ENCODE measurements around the gene COL27A1.
A peak's percentile ranks its signal among the peaks of the same experiment; 100 is the strongest.

The COL27A1 gene

DNA sequence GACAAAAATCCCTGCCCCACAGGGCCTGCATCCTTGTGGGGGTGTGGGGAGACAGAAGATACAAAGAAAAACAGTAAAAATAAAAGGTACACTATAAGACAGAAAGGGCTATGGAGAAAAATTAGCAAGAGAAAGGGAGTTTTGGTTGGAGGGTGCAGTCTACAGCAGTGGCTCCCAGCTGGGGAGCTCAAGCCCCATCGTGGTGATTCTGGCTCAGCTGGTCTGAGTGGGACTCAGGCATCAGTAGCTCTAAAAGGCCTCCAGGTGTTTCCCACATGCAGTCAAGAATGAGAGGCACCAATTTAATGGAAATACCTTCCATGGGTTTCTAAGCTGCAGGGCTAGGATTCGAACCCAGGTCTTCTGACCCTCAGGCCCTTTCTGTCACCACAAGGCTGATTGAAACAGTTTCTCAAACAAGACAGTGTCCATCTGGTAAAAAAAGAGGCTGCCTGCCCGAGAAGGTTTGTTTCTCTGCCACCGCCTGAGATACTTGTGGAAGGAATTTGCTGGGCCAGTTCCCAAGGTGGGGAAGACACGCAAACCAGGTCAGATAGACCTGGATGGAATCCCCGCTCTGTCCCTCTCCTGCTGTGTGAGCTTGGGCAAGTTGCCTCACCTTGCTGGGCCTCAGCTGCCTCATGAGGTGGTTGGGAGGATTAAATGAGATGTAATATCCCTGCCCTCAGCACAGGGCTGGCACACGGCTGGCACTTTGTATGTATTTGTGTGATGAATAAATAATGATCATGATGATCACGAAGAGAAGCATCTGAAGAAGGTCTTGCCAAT is 43.1 kb downstream of the COL27A1 start:
- intact Hi-C loops (cut with DNase I) = no loop called here
- DNase-seq = peak in 2 of 10 donors; percentile 63 to 69

- intact Hi-C loops (cut with DNase I) = no loop called here
- DNase-seq = peak in 2 of 10 donors; percentile 48 to 56
These were observed 45.5 kb downstream of the COL27A1 start for GRCh38 chr9:114200721-114201300.

DNA sequence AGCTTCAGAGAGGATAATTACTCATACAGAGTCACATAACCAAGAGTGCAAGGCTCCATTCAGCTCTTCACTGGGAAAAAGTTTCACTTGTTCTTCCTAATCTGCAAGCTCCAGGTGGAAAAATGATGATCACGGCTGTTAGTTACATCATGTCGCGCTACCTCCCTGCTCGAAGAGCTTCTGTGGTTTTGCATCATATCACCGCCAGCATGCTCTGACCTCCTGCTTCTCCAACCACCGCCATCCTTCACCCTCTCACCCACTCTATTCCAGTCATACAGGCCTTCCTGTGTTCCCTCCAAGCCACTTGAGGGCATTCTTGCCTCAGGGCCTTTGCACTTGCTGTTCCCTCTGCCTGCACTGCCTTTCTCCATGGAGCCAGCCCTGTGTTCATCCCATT is 47.1 kb downstream of the COL27A1 start:
- DNase-seq = peak in 2 of 10 donors; percentile 24 to 26
- intact Hi-C loops (cut with DNase I) = no loop called here

GRCh38 chr9:114202849-114203248 is 47.5 kb downstream of the COL27A1 start:
- intact Hi-C loops (cut with DNase I) = no loop called here
- DNase-seq = no peak

- peak in 3 of 10 donors; percentile 20 to 72 (median 71) for DNase-seq
- intact Hi-C loops (cut with DNase I) = no loop called here
These were observed 48.2 kb downstream of the COL27A1 start for GRCh38 chr9:114203410-114204140.

DNA sequence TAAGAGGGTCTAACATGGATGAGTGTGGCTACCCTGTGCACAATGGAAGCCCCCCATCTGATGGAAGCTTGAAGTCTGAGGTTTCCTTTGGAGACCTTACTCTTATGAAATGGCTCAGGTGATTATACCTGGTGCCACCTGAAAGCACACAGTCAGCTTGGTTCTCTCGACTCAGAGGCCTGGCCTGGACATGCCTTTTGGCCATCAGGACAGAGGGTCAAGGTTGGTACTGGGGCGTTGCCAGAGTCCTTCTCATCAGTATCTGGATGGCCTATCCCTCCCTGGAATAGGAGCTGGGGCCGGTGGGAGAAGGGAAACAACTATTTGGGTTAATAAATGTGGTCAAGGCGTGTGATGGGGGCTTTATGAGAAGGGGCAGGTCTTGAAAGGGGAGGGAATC is 48.9 kb downstream of the COL27A1 start:
- intact Hi-C loops (cut with DNase I) = no loop called here
- DNase-seq = peak in 2 of 10 donors; percentile 9 to 40

DNA sequence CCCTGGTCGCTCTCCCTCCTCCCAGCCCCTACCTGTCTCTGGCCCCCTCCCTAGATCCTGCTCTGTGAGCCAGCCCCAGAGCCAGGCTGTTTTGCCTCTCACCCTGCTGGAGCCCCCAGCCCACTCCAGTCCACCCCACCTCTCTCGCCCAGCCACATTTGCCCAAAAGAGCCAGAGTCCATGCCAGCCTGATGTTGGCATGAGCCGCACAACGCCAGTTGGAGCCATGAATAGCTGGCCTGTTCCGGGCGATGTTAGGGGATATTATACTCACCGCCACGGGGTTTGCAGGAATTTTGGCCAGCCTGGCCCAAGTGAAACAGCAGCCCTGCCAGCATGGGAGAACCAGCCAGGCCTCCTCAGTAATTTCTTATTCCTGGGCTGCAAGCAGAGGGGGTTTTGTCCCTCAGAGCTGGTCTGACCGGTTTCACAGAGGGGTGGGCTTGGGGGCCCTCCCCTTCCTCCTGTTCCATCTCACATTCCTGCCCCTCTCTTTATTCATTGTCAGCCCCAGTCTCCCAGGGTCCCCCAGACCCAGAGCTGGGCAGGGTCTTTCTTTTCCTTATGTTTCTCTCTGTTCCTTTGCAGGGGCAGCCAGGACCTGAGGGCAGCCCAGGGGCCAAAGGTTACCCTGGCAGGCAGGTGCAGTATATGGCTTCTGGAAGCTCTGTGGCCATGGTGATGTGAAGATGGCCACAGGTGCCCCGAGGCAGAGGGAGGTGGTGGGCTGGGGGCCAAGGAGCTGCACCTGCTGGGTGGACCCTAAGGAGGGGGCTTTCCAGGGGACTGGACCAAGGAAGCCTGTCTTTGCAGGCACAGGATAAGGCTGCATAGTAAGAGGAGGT is 50.1 kb downstream of the COL27A1 start:
- intact Hi-C loops (cut with DNase I) = loop anchor here (5.0 kb wide), 1 partner anchor 47 kb away; no protein-coding TSS in a partner anchor
- DNase-seq = peak; percentile 35 to 91 (median 62)

- intact Hi-C loops (cut with DNase I) = loop anchor here (5.0 kb wide), 1 partner anchor 46 kb away; no protein-coding TSS in a partner anchor
- DNase-seq = peak in 2 of 10 donors; percentile 57 to 63
These were observed 51.0 kb downstream of the COL27A1 start for GRCh38 chr9:114206221-114206789.

DNA sequence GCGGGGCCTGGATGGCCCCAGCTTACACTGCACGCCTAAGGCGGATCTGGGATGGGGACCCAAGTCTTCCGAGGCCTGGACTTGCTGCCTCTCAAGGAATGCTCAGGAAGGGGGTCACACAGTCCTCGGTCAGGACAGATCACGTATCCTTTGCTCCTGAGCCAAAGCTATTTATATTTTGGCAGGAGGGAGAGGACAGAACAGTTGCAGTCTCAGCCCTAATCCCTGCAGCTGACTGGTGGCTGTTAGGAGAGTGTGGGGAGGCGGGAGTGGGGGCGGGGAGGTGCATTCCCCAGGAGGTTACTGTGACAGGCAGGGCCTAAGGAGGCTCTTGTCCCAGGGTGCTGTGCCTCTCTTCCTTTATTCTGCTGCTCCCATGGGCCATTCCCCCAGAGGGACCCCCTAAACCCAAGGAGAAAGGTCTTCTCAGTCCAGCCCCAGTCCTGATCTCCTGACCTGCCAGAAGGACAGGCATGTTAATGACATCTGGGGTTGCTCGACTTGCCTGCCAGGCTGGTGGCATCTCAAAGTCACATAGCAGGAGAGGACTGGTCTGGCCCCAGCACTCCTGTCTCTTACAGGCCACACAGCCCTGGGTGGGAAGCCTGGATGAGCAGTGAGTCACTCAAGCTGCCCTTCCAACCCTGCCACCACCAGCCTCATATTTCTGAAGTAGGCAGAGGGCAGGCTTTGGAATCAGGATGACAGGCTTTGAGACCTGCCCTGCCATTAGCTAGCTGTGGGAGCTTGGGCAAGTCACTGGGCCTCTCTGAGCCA is 51.9 kb downstream of the COL27A1 start:
- peak in 3 of 10 donors; percentile 38 to 89 (median 86) for DNase-seq
- intact Hi-C loops (cut with DNase I) = loop anchor here (5.0 kb wide), 1 partner anchor 45 kb away; no protein-coding TSS in a partner anchor

- intact Hi-C loops (cut with DNase I) = loop anchor here (5.0 kb wide), 1 partner anchor 44 kb away; no protein-coding TSS in a partner anchor
- DNase-seq = peak in 1 of 10 donors; percentile 42
These were observed 52.5 kb downstream of the COL27A1 start for GRCh38 chr9:114207845-114208244.

DNA sequence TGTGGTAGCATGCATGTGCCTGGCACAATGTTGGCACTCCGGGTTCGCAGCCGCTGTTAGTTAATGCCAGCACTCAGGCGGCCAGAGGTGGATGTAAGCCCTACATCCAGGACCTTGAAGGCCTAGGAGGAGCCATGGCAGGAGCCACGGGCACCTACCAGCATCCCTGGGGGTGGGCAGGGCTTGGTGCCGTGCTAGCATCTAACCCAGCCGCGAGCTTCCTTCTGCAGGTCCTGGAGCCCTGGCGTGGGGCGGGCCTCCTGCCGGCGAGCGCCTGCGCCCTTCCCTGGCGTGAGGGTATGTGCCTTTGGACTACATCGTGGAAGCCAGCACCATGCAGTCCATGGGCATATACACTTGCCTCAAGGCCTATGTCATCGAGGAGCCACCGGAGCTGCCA is 53.8 kb downstream of the COL27A1 start:
- intact Hi-C loops (cut with DNase I) = loop anchor here (5.0 kb wide), 1 partner anchor 43 kb away; no protein-coding TSS in a partner anchor
- DNase-seq = peak in 2 of 10 donors; percentile 69 to 82

- intact Hi-C loops (cut with DNase I) = no loop called here
These were observed 54.8 kb downstream of the COL27A1 start for GRCh38 chr9:114210136-114210535.

DNA sequence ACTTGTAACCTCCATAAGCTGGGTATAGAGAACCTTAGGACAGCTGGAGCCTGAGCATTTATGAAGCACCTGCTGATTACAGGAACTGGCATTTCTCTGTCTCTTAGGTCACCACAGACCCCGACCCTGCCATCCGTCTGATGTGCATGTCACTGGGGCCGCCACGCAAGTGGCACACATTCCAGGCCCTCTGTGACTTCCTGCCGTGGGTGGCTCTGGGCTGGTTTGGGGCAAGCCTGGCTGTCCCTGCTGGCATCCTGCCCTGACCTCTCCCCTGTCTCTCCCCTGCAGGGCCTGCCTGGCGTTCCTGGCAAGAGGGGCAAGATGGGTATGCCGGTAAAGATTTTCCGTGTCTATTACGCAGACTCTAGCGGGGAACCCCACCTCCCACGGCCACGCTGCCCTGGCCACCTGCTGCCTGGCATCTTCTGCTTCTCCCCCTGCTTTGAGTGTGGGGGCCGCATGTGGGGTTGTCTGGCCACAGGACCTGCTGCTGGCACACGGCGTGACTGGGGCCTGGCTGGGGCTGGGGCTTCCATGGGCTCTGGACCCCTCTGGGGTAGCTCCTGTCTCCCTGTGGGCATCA is 55.4 kb downstream of the COL27A1 start:
- intact Hi-C loops (cut with DNase I) = no loop called here
- peak in 2 of 10 donors; percentile 66 to 82 for DNase-seq

More at GRCh38 chr9:114210136-114210535, 54.8 kb downstream of the COL27A1 start:
- DNase-seq = peak in 1 of 10 donors; percentile 66

GRCh38 chr9:114212826-114213225 is 57.5 kb downstream of the COL27A1 start:
- intact Hi-C loops (cut with DNase I) = no loop called here
- peak in 2 of 10 donors; percentile 15 to 46 for DNase-seq

DNA sequence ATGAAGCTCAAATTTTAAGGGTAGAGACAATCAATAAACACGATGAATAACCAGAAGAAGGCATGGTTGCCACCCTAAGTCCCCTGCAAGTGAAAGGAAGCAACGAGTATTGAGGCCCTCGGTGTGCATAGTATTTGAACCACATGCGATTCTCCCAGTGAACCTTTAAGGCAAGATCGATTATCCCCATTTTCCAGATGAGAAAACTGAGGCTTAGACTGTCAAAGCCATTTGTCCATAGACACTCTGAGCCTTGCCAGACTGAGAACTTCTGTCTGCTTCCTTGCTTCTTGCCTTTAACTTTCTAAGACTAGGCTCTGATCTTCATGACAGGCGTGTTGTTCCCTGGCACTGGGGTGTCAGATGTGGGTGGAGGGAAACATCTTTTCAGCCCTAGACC is 58.2 kb downstream of the COL27A1 start:
- intact Hi-C loops (cut with DNase I) = no loop called here
- peak in 1 of 10 donors; percentile 1 for DNase-seq

GRCh38 chr9:114214181-114214580 is 58.8 kb downstream of the COL27A1 start:
- intact Hi-C loops (cut with DNase I) = no loop called here
- no peak for DNase-seq

DNA sequence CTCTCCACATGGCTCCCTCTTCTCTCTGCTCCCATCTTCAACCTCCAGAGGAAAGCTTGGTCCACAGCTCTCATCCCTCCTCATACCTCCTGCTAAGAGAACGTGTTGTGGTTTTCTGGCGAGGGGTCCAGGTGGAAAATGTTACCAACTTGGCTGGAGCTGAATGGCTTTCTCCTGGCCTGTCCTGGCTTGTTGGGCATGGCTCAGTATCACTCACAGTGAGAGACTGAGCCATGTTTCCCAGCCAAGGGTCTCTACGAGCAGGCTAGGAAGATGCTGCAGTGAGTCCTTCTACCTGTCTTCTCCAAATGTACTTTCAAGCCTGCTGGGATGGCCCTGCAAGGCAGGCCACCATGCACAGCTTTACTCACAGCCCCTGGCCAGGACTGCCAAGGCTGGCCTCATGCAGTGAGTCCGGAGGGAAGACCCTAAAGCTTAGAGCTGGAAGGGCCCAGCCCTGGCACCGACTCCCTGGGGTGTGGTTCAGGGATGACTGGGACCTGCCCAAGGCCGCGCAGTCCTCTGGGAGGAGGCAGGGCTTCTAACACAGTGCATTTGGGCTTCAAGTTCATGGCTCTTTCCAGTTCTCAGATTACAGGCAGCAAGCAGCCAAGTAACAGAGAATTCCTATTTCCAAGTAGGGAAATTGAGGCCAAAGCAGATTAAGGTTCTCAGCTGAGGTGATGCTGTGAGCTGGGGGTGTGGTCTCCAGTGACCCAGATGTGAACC is 59.5 kb downstream of the COL27A1 start:
- peak in 1 of 10 donors; percentile 66 for DNase-seq
- intact Hi-C loops (cut with DNase I) = no loop called here

- intact Hi-C loops (cut with DNase I) = no loop called here
These were observed 60.7 kb downstream of the COL27A1 start for GRCh38 chr9:114216081-114216480.

More at GRCh38 chr9:114216081-114216480, 60.7 kb downstream of the COL27A1 start:
- DNase-seq = peak in 5 of 10 donors; percentile 27 to 90 (median 29)
